Body of pancreas (tissue), 4 donors: ENCODE measurements around the gene AGBL5. TPM values are rescaled to one million over a fixed set of nuclear protein-coding genes. Genes with fewer than 3 reads are reported as not detected.
"Not testable (repeated sequence)": the region's sequence is repeated elsewhere in the genome, so short reads cannot be mapped to it uniquely, and the experiment has no call there.

Experiments
- ATAC-seq: fragments of 150-250 bp; one replicate; pipeline ENCODE4 v1.9.1; 2016
- DNase-seq, 4 donors: peaks; one replicate each; pipeline ENCODE4 v3.0.0-alpha.2; 2019
- H3K27ac ChIP-seq, 4 donors: fragments of 200-600 bp; sonication (generic); 1 replicate in 3 of 4; 2 replicates in 1 of 4; pipeline versions ENCODE4 v1.5.1 to v1.6.1; 2016 to 2019; ENCODE audit warnings: mild to moderate bottlenecking in 1 of 4, mixed read lengths in 1 of 4, moderate library complexity in 1 of 4
- H3K27me3 ChIP-seq, 2 donors: fragments of 200-600 bp; sonication (generic); one replicate each; pipeline ENCODE4 v1.6.0; 2016; ENCODE audit warnings: mild to moderate bottlenecking in 1 of 2
- H3K36me3 ChIP-seq, 2 donors: fragments of 200-600 bp; sonication (generic); replicated peaks in 1 of 2; 2 replicates each; pipeline ENCODE4 v1.5.1; 2016; ENCODE audit warnings: low read depth in 2 of 2; ENCODE audit not compliant: insufficient read depth in 1 of 2
- H3K4me1 ChIP-seq: fragments of 200-600 bp; sonication (generic); one replicate; pipeline ENCODE4 v1.6.0; 2016
- H3K4me3 ChIP-seq, 2 donors: fragments of 200-600 bp; sonication (generic); 1 replicate in 1 of 2; 2 replicates in 1 of 2; pipeline ENCODE4 v1.5.1; 2016 to 2019
- H3K9me3 ChIP-seq, 3 donors: fragments of 200-600 bp; sonication (generic); 1 replicate in 2 of 3; 2 replicates in 1 of 3; pipeline ENCODE4 v1.5.1; 2016
- CTCF ChIP-seq, 7 experiments: fragments of 450-650 bp in 4 of 7; fragments of 200-600 bp in 3 of 7; sonication (generic) in 3 of 7; IDR thresholded peaks; one replicate each; pipeline ENCODE4 v1.5.1; 2016 to 2019; ENCODE audit warnings: antibody characterized with exemption in 7 of 7
- POLR2A ChIP-seq, 3 donors: fragments of 450-650 bp; IDR thresholded peaks; one replicate each; pipeline ENCODE4 v1.6.1; 2016; ENCODE audit warnings: antibody characterized with exemption in 3 of 3, mild to moderate bottlenecking in 2 of 3
- WGBS, 2 donors: methylation state at CpG; one replicate each; pipeline ENCODE4 v1.1.5; 2017; 5-methylcytosine and 5-hydroxymethylcytosine counted together
- intact Hi-C: fragments of 100-400 bp; cut with DNase I; formaldehyde crosslinking; loops from one replicate; pipeline ENCODE4 v1.15.1; 2023
- total RNA-seq, 2 donors: library from RNA; depleted of rRNA; stranded (reverse); fragments of >200 nt; gene quantifications; one replicate each; pipeline ENCODE4 v1.1.0, GENCODE V29; 2016

Gene AGBL5
- total RNA-seq, 2 donors from 2014 or later = 5.6 to 12.2 TPM

- DNase-seq = no peak
- no peak overlapping the region for H3K27ac ChIP-seq
- no peaks in the 10 kb centered on the region for H3K4me1 ChIP-seq
- no peaks in the 10 kb centered on the region for H3K36me3 ChIP-seq
- H3K9me3 ChIP-seq = no peaks in the 10 kb centered on the region
- H3K27me3 ChIP-seq = no peaks in the 10 kb centered on the region
- intact Hi-C loops = no loop called here
- TF ChIP-seq CTCF (IDR thresholded peaks at IDR 0.05) = no peak
- no peak for TF ChIP-seq POLR2A (IDR thresholded peaks at IDR 0.05)
- no peak overlapping the region for H3K4me3 ChIP-seq
- 86 to 91% methylated on average over 3 of the region's 3 CpGs for WGBS, 2 donors
- ATAC-seq = no peak
Measured at GRCh38 chr2:27109083-27109482, 57.6 kb downstream of the AGBL5 start.

GRCh38 chr2:27110603-27111352, 59.3 kb downstream of the AGBL5 start:
- H3K4me3 ChIP-seq, H3K36me3 ChIP-seq, H3K27ac ChIP-seq, intact Hi-C loops, ATAC-seq, DNase-seq, H3K9me3 ChIP-seq, H3K27me3 ChIP-seq, H3K4me1 ChIP-seq: not testable (repeated sequence)
- WGBS, 2 donors = 75 to 76% methylated on average over 23 to 24 of the region's 24 CpGs

GRCh38 chr2:27111392-27112078, 60.1 kb downstream of the AGBL5 start:
- H3K27me3 ChIP-seq, H3K4me1 ChIP-seq, ATAC-seq, H3K27ac ChIP-seq, H3K4me3 ChIP-seq, H3K36me3 ChIP-seq, DNase-seq, H3K9me3 ChIP-seq, intact Hi-C loops: not testable (repeated sequence)
- WGBS, 2 donors = 84 to 94% methylated on average over 15 to 38 of the region's 49 CpGs

GRCh38 chr2:27115519-27115918, 64.1 kb downstream of the AGBL5 start:
- Histone ChIP-seq H3K27me3 (peaks cover 0 to 12% of the 10 kb centered on the region in 2 donors), H3K4me3 (no peak overlapping the region), H3K36me3 (no peaks in the 10 kb centered on the region), H3K4me1 (peaks cover 12% of the 10 kb centered on the region), H3K27ac (no peak overlapping the region), H3K9me3 (no peaks in the 10 kb centered on the region)
- no peak for DNase-seq
- 54 to 62% methylated on average over 2 of the region's 2 CpGs for WGBS, 2 donors
- ATAC-seq = no peak
- TF ChIP-seq POLR2A (IDR thresholded peaks at IDR 0.05) (no peak), CTCF (IDR thresholded peaks at IDR 0.05) (no peak)
- intact Hi-C loops = no loop called here

GRCh38 chr2:27117995-27118524, 66.6 kb downstream of the AGBL5 start:
- TF ChIP-seq POLR2A (IDR thresholded peaks at IDR 0.05) (no peak), CTCF (IDR thresholded peaks at IDR 0.05) (no peak)

More at GRCh38 chr2:27117995-27118524, 66.6 kb downstream of the AGBL5 start:
- DNase-seq (no peak), ATAC-seq (no peak)
- WGBS, 2 donors = 28 to 56% methylated on average over 10 to 14 of the region's 14 CpGs
- Histone ChIP-seq H3K4me3 (no peak overlapping the region), H3K9me3 (no peaks in the 10 kb centered on the region), H3K4me1 (peaks cover 15% of the 10 kb centered on the region), H3K27ac (no peak overlapping the region), H3K36me3 (no peaks in the 10 kb centered on the region), H3K27me3 (peaks cover 0 to 12% of the 10 kb centered on the region in 2 donors)
- intact Hi-C loops = no loop called here
